ENCODE measurements around the gene HLA-DQA1.
"Not testable (repeated sequence)": the region's sequence is repeated elsewhere in the genome, so short reads cannot be mapped to it uniquely, and the experiment has no call there.

Gene HLA-DQA1

DNA sequence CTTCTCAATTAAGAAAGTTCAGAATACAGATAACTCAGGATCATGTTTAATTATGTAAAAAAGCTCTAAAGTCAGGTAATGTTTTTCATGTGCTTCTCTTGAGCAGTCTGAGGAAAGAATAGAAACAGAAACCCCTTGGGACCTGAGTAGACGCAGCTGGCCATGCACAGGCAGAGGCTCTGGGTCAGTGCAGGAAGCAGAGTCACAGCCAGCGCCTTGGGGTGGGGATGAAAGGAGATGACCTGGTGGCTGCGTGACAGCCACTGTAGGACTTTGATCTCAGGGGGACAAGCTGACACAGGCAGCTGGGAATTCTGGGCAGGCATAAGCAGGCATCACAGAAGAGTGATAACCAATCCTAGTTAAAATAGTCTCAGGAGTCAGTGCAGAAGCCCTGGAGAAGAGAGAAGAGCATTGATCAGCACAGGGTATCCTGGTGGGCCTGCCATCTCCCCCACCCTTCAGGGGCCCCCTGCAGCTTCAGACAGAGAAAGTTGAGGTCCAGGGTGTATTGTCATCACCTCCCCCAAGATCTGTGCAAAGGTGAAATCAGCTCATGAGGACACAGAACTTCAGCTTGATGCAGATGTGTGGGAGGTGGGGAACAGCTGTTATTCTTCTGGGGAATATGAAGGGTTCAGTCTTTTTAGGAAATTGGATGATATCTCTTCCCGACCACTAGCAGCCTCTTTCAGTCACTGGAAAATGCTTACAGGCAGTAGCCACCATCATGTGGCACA is 22.8 kb downstream of the HLA-DQA1 start:
- DNase-seq (ENCODE audit: low read depth) = no peak

DNA sequence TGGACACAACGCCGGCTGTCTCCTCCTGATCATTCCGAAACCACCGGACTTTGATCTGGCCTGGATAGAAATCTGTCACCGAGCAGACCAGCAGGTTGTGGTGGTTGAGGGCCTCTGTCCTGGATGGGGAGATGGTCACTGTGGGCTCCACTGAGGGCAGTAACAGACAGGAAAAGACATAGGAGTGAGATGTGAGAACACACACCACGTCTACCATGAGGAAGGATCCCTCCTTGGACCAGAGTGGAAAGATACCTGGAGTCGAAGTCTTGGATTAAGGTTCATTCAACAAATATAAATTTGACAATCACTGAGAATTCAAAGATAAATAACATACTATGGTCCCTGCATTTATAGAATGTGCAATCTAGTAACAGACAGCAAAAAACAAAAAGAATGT is 24.9 kb downstream of the HLA-DQA1 start:
- no peak for DNase-seq (ENCODE audit: low read depth)

DNA sequence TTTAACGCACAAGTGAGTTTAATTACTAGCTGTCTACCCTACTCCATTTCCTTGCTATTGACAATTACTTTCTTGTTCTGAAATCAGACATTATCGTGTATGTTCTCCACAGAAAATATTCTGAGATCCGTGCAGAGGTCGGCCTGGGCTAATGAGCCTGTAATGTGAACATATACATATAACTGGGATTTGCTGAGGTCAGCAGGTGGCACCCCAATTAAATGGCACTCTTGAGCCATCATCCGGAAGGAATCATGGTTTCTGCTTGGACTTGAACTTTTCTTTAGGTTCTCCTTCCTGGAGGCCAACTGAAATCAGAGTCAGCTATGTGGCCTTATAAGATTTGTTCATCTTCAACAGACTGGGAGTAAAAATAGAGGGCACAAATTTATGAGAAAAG is 25.6 kb downstream of the HLA-DQA1 start:
- no peak for DNase-seq (ENCODE audit: low read depth)

DNA sequence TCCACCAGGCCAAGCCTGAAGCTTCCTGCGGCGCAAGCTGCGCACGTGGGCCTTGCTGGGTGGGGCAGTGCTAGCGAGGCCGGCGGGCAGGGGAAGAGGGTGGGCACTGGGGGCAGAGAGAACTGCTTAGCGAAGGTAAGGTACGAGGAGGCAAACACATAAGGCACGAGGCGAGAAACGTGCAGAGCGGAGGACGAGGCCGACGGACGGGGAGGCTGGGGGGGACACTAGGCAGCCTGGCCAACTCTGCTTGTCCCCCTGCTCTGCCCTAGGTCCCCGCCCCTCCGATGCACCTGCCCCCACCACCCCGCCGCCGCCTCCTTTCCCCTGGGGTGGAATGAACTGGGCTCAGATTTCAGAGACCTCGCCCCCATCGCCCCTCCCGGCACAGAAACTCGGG is 27.1 kb downstream of the HLA-DQA1 start:
- no peak for DNase-seq (ENCODE audit: low read depth)

DNA sequence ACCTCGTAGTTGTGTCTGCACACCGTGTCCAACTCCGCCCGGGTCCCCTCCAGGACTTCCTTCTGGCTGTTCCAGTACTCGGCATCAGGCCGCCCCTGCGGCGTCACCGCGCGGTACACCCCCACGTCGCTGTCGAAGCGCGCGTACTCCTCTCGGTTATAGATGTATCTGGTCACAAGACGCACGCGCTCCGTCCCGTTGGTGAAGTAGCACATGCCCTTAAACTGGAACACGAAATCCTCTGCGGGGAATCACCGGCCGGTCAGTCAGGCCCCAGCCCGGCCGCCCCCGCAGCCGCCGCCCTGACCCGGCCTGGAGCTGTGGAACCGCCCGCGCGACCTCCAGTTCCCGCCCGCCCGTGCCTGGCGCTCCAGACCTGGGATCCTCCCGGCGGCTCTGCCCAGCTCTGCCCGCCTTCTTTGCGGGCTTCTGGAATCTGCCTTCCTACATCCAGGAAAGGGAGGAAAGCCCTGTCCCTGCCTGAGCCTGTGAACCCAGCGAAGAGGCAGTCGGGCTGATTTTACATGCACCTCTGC is 27.7 kb downstream of the HLA-DQA1 start:
- peak; percentile 4 for DNase-seq (ENCODE audit: low read depth)

DNA sequence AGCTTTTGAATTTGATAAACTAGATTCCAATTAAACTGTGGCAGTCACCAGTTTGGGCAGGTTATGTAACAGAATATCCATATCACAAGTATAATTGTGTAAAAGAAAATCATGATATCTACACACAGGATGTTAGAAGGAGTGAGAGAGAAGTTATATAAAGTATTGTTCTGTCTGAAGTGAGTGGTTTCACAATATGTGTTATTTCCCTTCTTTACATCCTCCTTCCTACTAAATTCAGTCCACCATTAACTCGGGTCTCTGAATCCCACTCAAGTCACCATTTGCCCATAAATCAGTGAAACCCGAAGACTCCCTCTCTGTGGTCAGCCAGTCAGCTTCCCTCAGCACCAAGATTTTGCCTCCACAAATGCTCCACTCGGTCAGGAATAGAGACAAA is 28.5 kb downstream of the HLA-DQA1 start:
- no peak for DNase-seq (ENCODE audit: low read depth)

DNA sequence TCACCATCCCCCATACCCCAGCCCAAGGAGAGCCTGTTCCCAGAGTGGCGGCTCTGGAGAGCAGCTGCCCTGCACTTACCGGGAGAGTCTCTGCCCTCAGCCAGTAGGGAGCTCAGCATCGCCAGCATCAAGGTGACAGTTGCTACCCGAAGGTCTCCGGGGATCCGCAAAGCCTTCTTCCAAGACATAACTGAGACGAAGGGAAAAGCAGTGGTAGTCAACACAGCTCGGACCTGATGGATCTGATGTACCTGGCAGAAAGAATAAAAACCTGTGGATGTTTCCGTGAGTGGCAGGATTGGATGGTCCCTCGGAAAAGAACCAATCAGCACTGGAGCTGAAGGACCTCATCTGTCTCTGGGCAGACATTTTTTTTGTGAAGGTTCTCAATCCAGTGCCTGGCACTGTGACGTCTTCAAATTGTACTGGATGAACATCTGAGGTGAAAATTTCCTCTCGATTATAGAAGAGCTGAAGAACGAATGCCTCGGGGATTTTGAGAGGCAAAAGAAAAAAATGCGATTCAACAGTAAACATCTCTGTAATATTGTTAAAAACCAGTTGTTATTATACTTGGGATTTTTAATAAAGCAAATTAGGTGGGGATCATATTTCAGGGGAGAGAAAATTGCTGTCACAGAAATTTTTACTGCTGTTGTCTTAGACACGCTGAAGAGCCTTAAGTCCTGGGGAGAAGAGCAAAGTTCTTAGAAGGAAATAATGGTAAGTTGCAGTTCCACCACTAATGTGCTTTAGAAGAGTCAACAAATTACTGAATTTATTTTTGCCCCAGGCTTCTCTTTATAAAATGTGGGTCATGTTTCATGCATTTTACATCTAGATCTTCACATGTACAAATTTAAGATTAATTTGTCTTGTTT is 29.5 kb downstream of the HLA-DQA1 start, which contains the start of gene HLA-DQB1:
TSS of gene HLA-DQB1 (minus strand) at position 238 of the 881 bp plus-strand sequence. CDS start at position 188, 50 bp downstream.
- DNase-seq (ENCODE audit: low read depth) = no peak

DNA sequence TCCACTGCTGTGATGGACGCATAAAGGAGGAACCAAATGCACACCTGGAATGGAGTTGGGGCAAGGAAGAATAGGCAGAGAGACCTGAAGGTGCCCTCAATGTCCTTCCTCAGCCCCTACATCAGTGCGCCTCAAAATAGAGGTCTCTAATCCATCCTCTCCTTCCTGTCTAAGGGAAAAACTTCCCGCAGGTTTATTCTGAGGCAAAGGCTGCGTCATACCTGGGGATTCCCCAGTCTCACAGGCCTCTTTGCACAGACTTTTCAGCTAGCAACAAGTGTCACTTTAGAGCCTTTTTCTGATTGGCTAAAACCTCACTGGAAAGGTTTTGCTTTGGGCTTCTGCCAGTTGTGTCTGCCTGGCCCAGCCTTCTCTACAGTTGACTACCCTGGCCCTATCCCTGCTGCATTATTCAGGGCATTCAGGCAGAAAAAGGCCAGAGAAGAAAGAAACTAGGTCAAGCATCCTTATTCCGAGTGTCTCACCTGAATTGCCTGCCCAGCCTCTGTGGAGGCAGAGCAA is 31.1 kb downstream of the HLA-DQA1 start:
- no peak for DNase-seq (ENCODE audit: low read depth)

DNA sequence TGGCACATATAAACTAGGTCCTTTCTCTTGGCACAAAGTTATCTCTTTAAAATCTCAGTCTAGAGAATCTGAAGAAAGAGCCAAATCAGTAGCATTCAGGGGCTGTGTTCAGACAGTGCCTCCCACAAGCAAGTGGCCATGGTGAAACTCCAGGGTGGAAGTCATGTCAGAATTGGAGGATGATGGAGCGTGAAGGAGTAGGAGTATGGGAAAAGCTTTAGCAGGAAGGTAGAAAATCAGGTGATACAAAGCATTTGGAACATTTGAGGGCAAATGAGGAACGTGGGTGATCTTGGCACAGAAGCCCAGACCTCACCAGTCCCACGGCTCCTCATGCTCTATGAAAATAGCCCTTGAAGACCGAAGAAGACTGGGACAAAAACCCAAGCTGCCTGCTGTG is 32.0 kb downstream of the HLA-DQA1 start:
- no peak for DNase-seq (ENCODE audit: low read depth)

DNA sequence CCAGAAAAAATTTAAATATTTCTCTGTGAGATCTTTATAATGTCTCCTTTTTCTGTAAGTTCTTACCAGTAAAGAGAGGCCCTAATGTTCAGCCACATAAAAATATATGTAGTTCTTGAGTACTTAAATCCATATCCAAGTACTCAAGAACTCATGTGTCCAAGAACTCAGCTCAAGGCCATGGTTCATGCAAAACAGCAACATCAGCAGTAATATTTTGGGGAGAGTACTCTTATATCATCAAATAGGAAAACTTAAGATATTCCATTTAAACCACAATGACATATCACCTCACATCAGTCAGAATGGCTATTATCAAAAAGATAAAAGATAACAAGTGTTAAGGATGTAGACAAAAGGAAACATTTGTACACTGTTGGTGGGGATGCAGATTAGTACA is 32.7 kb downstream of the HLA-DQA1 start:
- DNase-seq (ENCODE audit: low read depth) = no peak

DNA sequence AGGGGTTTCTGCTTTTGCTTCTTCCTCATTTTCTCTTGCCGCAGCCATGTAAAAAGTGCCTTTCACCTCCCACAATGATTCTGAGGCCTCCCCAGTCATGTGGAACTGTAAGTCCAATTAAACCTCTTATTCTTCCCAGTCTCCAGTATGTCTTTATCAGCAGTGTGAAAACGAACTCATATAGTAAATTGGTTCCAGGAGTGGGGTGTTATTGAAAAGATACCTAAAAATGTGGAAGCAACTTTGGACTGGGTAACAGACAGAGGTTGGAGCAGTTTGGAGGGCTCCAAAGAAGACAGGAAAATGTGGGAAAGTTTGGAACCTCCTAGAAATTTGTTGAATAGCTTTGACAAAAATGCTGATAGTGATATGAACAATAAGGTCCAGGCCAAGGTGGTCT is 34.7 kb downstream of the HLA-DQA1 start:
- DNase-seq (ENCODE audit: low read depth) = not testable (repeated sequence)

DNA sequence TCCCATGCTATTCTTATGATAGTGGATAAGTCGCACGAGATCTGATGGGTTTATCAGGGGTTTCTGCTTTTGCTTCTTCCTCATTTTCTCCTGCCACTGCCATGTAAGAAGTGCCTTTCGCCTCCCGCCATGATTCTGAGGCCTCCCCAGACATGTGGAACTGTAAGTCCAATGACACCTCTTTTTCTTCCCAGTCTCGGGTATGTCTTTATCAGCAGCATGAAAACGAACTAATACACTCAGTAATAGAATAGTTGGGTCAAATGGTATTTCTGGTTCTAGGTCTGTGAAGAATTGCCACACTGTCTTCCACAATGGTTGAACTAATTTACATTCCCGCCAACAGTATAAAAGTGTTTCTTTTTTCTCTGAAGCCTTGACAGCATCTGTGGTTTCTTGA is 36.9 kb downstream of the HLA-DQA1 start:
- not testable (repeated sequence) for DNase-seq (ENCODE audit: low read depth)

DNA sequence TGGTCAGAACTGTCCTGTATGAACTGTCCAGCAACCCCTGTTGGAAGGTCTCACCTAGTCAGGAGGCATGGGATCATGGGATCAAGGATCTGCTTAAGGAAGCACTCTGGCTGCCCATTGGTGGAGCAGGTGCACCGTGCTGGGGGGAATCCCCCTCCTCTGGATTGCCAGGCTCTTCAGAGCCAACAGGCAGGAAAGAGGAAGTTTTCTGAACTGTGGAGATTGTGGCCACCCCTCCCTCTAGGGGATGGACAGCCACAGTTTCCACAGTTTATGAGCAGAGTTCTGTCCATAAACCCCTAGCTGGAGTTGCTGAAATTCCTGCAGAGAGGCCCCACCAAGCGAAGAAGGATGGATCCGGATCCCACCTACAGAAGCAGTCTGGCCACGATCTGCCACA is 42.3 kb downstream of the HLA-DQA1 start:
- no peak for DNase-seq (ENCODE audit: low read depth)

DNA sequence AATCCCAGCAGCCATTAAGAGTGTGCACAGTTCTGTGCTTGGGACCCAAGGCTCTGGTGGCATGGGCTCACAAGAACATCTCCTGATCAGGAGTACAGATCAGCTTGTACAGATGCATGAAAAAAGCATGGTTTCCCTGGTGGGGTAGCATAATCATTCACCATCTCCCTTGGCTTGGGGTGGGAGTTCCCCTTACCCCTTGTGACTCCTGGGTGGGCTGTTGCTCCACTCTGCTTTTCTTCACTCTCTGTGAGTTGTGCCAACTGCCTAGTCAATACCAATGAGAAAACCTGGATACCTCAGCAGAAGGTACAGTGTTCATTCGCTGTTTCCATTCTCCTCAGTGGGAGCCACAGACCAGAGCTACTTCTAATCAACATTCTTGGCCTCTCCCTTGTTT is 42.8 kb downstream of the HLA-DQA1 start:
- DNase-seq (ENCODE audit: low read depth) = no peak

DNA sequence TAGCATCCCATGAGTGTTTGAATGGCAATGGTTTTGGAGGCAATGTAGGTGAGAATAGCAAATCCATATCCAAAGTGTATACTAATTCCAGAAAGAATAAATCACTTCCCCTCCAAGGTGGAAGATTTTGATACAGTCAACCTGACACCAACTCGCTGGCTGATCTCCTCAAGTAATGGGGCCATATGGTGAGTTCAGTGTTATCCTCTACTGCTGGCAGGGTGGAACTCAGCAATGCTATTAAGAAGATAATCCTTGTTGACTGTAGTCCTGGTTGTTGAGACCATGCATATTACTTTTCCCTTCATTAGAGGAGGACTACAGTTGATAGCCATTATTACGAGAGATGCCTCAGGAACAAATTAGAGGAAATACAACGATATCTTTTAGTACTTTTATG is 47.0 kb downstream of the HLA-DQA1 start:
- DNase-seq (ENCODE audit: low read depth) = no peak

DNA sequence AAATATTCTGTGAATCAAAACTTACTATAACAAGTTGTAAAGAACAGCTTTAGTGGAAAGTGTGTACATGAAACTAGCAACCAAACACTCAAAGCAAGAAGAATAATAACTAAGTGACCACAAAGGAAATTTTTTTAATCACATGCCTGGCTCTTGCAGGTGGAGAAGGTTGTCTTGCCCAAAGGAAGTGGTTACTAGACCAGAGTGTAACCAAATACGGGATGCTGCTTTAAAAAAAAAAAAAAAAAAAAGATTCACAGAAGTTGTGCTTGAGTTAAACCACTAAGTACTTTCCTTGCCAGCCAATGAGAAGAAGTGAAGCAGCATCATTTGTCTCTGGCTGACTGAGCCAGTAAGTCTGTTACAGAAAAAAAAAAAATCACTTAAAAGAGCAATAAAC is 48.4 kb downstream of the HLA-DQA1 start:
- no peak for DNase-seq (ENCODE audit: low read depth)

DNA sequence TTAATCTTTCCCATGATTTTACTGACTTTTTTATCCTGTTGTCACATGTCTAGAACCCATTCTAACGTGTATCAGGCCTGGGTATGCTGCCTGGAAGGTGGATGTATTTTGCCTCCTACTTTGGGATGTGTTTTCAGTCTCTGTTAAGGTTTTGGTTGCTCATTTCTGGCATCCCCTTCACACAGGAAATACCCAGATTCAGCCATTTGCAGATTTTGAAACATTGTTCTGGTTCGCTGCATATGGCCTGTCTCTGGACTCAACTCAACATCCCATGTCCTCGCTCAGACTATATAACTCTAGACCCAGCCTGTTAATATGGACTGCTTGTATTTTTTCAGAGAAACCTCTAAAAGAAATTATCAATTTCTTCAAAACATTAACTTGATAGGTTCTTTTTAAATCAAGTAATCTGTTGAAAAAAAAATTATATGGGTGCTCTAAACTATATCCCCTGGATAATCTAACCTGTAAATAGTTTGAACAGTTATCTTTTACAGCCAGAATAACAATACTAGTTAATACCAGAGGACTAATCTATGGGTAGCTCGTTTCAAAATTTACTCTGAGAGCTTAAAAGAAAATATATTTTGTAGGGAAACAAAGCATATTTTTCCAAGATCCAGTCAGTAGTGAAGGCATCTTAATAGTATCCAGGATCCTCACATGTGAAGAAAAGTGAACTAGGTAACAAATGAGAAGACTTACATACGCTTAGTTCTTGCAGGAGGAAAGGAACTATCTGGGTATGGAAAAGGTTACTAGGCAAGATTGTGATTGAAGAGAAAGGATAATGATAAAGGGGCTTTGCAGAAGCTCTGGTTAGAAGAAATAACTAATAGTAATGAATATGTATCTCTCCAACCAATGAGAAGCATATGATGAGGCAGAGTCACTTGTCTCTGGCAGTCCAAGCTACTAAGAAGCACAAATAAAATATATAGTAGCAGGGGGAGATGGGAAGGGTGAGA is 52.6 kb downstream of the HLA-DQA1 start:
- no peak for DNase-seq (ENCODE audit: low read depth)

DNA sequence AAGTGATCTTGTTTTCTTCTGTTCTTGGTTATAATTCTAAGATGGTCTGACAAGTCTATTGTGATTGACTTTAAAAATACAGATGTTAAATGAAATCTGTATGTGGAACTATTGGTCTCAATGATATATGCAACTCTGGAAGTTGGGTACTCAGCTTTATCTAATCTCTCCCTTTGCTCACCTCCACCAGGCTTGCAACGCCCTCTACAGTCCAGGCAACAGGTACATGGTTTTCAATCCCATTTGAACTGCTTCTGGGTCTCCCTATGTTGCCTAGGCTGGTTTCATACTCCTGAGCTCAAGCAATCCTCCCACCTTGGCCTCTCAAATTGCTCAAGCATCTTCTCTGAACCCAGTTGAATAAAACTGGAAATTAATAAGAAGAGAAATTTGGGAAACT is 54.8 kb downstream of the HLA-DQA1 start:
- DNase-seq (ENCODE audit: low read depth) = no peak
